Fibroblast of mammary gland (primary cell): Measurements from ENCODE around the gene NCAM2.

Experiments
- DNase-seq: peaks from one replicate; pipeline ENCODE4 v3.0.0-alpha.2; 2010; ENCODE audit warnings: low read depth
- H3K4me3 ChIP-seq: 2 replicates; pipeline ENCODE4 v1.5.1; 2011; ENCODE audit warnings: low read depth, mild to moderate bottlenecking, low read length, moderate library complexity; ENCODE audit not compliant: control insufficient read depth
- TF ChIP-seq, protein P1 (sequence below): conservative IDR thresholded peaks from 2 replicates; pipeline ENCODE4 v1.5.1; 2011; ENCODE audit warnings: low read depth, low read length, inconsistent platforms; ENCODE audit not compliant: control insufficient read depth, insufficient read depth

NCAM2 gene

DNA sequence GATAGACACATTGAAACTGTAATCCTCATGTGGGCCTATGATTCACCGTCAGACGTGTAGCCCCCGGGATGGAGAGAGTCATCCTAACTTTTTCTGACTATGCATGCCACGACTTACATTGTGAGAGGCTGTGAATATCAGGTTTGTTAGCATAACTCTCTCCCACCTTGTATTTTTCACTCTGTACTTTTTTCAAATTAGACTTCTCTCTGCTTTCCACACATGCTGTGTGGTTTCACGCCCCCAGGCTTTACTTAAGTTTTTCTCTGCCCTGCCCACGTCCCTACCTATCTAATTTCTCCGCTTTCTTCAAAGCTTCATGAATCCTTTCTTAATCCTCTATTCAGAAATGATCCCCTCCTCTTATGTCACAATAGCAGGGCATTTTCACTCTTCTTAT, 3.4 kb upstream of the NCAM2 start:
- H3K4me3 ChIP-seq, result no peak overlapping the region
- TF ChIP-seq, protein P1, sequence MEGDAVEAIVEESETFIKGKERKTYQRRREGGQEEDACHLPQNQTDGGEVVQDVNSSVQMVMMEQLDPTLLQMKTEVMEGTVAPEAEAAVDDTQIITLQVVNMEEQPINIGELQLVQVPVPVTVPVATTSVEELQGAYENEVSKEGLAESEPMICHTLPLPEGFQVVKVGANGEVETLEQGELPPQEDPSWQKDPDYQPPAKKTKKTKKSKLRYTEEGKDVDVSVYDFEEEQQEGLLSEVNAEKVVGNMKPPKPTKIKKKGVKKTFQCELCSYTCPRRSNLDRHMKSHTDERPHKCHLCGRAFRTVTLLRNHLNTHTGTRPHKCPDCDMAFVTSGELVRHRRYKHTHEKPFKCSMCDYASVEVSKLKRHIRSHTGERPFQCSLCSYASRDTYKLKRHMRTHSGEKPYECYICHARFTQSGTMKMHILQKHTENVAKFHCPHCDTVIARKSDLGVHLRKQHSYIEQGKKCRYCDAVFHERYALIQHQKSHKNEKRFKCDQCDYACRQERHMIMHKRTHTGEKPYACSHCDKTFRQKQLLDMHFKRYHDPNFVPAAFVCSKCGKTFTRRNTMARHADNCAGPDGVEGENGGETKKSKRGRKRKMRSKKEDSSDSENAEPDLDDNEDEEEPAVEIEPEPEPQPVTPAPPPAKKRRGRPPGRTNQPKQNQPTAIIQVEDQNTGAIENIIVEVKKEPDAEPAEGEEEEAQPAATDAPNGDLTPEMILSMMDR, result no peak
- DNase-seq, result no peak

DNA sequence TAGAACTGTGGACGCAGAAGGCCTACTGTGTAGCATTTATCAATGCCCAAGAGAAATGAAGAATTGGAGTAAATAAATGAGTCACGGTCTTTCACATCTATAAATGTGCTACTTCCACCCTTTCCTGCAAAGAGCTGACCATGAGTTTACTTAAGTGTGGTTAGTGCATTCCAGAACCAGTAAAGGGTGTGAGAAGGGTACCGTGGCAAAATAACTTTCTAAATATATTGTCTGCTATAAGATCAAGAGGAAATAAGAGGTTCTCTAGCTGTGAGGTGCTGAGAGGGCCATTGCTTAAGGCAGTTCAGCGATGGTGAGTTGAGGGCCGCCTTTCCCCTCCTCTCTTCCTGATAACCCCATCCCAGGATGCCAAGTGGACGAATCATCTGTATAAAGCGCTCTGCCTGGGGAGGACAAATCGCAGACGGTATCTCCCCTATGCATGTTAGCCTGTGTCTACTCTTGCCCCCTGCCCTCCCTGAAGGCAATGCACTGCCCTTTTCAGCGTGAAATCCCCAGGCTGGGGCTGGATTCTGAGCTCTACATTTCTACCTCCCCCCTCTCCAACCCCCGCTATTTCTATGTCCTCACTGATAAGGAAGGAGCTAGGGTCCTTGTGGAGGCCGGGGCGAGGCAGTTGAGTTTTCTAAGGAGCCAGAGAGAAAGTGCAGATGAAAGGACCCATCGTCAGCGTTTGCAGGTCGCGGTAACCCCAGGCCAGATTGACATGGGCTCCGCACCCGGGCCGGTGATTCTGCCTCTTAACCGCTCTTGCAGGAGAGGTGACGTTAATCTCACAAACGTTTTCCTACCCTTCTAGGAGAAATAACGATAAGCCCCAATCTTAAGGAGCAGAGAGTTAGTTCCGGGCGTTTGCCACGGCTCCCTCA, 1.5 kb upstream of the NCAM2 start:
- DNase-seq, result no peak
- TF ChIP-seq, protein P1, result no peak
- H3K4me3 ChIP-seq, result no peak overlapping the region

DNA sequence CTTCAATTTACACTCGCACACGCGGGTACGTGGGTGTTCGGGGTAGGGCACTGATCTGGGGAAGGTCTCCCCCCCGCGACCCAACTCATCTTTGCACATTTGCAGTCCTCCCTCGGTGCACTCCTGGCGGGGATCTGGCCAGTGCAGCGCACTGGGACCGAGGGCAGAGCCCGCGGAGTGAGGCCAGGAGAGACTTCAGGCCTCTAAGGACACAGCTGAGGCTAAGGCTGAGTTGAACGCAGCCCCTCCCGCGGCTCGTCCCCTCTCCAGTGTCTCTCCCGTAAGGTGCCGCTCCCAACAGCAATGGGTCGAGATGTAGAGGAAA, 936 bp upstream of the NCAM2 start:
- H3K4me3 ChIP-seq, result peak overlapping the region; percentile 4
- no peak for DNase-seq
- TF ChIP-seq, protein P1, result no peak

DNA sequence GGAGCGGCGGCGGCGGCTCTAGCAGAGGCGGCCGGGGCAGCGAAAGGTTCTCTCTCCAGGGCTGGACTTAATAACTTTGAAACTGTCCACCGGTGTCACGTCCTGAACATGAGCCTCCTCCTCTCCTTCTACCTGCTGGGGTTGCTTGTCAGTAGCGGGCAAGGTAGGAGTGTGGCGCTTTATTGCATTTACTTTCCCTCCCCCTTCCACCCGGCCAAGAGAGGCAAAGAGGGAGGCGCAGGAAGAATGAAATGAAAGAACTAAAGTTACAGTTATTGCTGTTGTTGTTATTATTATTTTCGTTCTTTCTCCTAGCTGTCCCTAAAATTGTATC, 214 bp downstream of the NCAM2 start:
- H3K4me3 ChIP-seq, result peak overlapping the region; percentile 70
- TF ChIP-seq, protein P1, result no peak
- DNase-seq, result no peak

DNA sequence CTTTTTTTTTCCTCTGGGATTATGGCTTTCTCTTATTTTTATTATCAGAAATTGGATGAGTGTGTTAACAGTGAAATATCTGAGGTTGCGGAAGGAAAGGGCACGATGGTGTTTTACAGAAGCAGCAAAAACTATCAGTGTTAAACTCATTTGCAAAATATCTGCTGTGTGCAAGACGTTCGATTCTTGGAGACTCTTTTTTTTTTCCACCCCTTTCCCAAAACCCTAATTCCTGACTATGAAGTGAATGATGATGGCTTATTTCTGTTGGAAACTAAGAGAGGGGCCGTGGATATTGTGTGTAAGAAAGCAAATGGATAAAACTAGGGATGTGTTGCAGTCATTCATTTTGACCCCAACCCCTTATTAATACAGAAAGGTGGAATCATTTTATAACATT, 677 bp downstream of the NCAM2 start:
- DNase-seq, result no peak
- TF ChIP-seq, protein P1, result no peak
- peak overlapping the region; percentile 70 for H3K4me3 ChIP-seq

DNA sequence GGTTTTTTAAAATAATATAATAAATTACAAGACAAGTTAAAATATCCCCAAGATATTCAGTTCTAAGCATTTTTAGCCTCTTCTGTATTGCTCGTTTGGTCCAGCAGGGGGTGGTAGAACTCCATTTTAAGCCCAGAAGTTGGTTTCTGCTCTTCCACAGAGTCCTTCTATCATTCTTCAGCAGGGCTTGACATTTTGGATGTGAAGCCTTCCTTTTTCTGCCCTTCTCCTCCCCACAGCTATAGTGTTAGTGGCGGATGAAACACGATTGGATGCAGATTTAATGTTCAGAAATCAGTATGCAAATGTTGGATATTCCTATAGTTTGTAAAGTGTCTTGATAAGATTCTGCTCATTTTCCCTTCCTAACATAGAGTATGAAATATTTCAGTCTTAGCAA, 1.4 kb downstream of the NCAM2 start:
- peak; percentile 59 for DNase-seq
- H3K4me3 ChIP-seq, result no peak overlapping the region
- TF ChIP-seq, protein P1, result peak; percentile 88
